Esophagus squamous epithelium (tissue), 5 donors: ENCODE data around the gene CTNNA1. TPM values are rescaled to one million over a fixed set of nuclear protein-coding genes. Genes with fewer than 3 reads are reported as not detected.

Experiments
- DNase-seq: peaks from one replicate; lab custom pipeline; 2025; lab: John Stamatoyannopoulos, UW
- H3K27ac ChIP-seq, 4 donors: fragments of 200-600 bp; sonication (generic); one replicate each; pipeline ENCODE4 v1.5.1; 2016 to 2019; ENCODE audit warnings: mild to moderate bottlenecking in 1 of 4
- H3K27me3 ChIP-seq, 4 donors: fragments of 200-600 bp; sonication (generic); 1 replicate in 3 of 4; 2 replicates in 1 of 4; pipeline versions ENCODE4 v1.5.1 to v1.6.0; 2017 to 2021; ENCODE audit warnings: antibody characterized with exemption in 1 of 4
- H3K36me3 ChIP-seq, 3 donors: fragments of 200-600 bp; sonication (generic); one replicate each; pipeline ENCODE4 v1.5.1; 2016 to 2019
- H3K4me1 ChIP-seq, 3 donors: fragments of 200-600 bp; sonication (generic); one replicate each; pipeline ENCODE4 v1.5.1; 2017 to 2019
- H3K4me3 ChIP-seq, 4 donors: fragments of 200-600 bp; sonication (generic); 1 replicate in 3 of 4; 2 replicates in 1 of 4; pipeline ENCODE4 v1.5.1; 2016 to 2019; ENCODE audit warnings: mild to moderate bottlenecking in 2 of 4, moderate library complexity in 1 of 4
- H3K9me3 ChIP-seq, 3 donors: fragments of 200-600 bp; sonication (generic); one replicate each; pipeline ENCODE4 v1.5.1; 2016 to 2019
- POLR2A ChIP-seq, 4 donors: fragments of 450-650 bp; IDR thresholded peaks; one replicate each; pipeline ENCODE4 v1.6.1; 2017; ENCODE audit warnings: antibody characterized with exemption in 4 of 4, mild to moderate bottlenecking in 4 of 4, moderate library complexity in 3 of 4
- WGBS, 2 donors: methylation state at CpG; one replicate each; pipeline ENCODE4 v1.1.5; 2018; 5-methylcytosine and 5-hydroxymethylcytosine counted together
- intact Hi-C: fragments of 100-400 bp; cut with DNase I; formaldehyde crosslinking; loops from one replicate; pipeline ENCODE4 v1.15.0; 2022
- total RNA-seq, 4 donors: library from RNA; depleted of rRNA; stranded (reverse); fragments of >200 nt; gene quantifications; one replicate each; pipeline ENCODE4 v1.1.0, GENCODE V29; 2016
- TF ChIP-seq, protein P1 (sequence below), 6 experiments: fragments of 450-650 bp in 4 of 6; fragments of 200-600 bp in 2 of 6; sonication (generic) in 2 of 6; IDR thresholded peaks; one replicate each; pipeline ENCODE4 v1.5.1; 2016 to 2019; ENCODE audit warnings: antibody characterized with exemption in 6 of 6, mild to moderate bottlenecking in 4 of 6, moderate library complexity in 4 of 6
- donor health status: DM: yes; HTN: yes; CAD: no.

CTNNA1 gene
- total RNA-seq, 4 donors from 2014 or later = 293 to 393 (median 348) TPM

DNA sequence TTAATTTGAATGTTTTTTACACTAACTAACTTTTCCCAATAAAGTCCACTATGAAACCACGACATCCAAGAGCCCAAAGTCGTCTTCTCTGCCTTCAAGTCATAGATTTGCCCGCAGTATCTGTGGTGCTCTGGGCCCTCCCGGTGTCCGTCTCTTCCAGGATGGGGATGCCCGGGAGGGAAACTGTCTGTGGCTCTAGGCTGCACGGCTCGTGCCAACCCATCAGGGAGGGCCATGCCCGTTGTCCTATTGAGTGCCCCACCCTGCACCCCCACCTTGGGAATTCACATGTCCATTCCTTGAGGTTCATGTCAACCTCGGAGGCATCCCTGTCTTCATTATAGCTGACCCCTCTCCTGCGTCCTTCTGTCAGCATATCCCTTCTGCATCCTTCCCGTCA lies 181.7 kb downstream of the CTNNA1 start:
- WGBS, 2 donors = 87 to 89% methylated on average over 11 to 12 of the region's 12 CpGs
- Histone ChIP-seq H3K36me3 (peaks cover 38 to 67% (median 44%) of the 10 kb centered on the region in 3 donors), H3K4me1 (peaks cover 0 to 10% (median 0%) of the 10 kb centered on the region in 3 donors), H3K9me3 (no peaks in the 10 kb centered on the region), H3K4me3 (no peak overlapping the region), H3K27me3 (no peaks in the 10 kb centered on the region), H3K27ac (no peak overlapping the region)
- intact Hi-C loops = no loop called here
- no peak for TF ChIP-seq POLR2A (IDR thresholded peaks at IDR 0.05)
- TF ChIP-seq, protein P1, sequence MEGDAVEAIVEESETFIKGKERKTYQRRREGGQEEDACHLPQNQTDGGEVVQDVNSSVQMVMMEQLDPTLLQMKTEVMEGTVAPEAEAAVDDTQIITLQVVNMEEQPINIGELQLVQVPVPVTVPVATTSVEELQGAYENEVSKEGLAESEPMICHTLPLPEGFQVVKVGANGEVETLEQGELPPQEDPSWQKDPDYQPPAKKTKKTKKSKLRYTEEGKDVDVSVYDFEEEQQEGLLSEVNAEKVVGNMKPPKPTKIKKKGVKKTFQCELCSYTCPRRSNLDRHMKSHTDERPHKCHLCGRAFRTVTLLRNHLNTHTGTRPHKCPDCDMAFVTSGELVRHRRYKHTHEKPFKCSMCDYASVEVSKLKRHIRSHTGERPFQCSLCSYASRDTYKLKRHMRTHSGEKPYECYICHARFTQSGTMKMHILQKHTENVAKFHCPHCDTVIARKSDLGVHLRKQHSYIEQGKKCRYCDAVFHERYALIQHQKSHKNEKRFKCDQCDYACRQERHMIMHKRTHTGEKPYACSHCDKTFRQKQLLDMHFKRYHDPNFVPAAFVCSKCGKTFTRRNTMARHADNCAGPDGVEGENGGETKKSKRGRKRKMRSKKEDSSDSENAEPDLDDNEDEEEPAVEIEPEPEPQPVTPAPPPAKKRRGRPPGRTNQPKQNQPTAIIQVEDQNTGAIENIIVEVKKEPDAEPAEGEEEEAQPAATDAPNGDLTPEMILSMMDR (IDR thresholded peaks at IDR 0.05) = no peak
- DNase-seq = no peak

DNA sequence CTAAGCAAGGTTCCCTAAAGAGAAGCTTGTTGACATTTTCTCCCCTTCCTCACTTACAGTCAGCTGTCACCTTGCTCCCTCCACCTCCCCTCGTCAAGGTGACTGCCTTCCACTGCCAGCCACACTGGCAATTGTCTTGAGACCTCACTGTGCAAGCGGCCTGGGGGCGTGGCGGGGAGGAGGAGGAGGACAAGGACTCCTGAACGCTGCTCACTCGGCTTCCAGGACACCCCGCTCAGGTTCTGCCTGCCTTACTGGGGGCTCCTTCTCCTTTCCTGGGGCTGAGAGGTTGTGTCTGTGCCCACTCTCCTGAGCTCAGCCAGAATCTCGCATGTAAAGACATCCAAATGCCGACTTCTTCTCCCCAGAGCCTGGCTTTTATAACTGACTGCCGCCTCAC lies 182.2 kb downstream of the CTNNA1 start:
- 87 to 98% methylated on average over 4 to 5 of the region's 10 CpGs for WGBS, 2 donors
- DNase-seq = no peak
- peak overlapping the region in 1 of 4 donors; percentile 48 for H3K27ac ChIP-seq

DNA sequence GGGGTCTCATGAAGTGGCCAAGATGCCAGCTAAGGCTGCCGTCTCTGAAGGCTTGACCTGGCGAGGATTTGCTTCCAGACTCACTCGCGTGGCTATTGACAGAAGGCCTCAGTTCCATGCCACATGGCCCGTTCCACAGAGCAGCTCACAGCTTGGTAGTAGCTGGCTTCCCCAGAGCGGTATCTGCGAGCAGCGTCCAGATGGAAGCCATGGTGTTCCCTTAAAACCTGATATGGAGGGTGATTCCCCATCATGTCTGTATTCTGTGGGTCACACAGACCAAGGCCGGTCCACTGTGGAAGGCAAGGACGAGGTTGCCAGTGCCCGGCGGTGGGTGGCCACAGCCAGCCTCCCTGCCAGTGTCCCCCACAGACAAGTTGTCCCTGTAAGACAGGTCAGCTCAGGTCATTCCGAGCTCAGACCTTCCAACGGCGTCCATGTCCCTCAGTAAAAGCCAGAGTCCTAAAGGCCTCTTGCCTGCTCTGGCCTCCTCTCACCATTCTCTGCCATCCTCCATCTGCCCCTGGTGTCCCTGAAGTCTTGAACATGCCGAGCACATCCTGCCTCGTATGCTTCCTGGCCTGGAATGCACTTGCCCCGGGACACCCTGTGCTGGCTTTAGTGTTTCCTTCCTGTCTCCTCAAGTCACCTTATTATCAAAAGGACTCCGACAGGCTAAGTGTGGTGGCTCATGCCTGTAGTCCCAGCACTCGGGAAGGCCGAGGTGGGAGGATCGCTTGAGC lies 183.2 kb downstream of the CTNNA1 start:
- Histone ChIP-seq H3K36me3 (peaks cover 23 to 53% (median 32%) of the 10 kb centered on the region in 3 donors), H3K4me3 (no peak overlapping the region), H3K9me3 (no peaks in the 10 kb centered on the region), H3K4me1 (peaks cover 0 to 10% (median 0%) of the 10 kb centered on the region in 3 donors), H3K27me3 (no peaks in the 10 kb centered on the region), H3K27ac (peak overlapping the region in 2 of 4 donors; percentile 32 to 48)
- 84 to 87% methylated on average over 13 to 16 of the region's 22 CpGs for WGBS, 2 donors
- TF ChIP-seq, protein P1 (IDR thresholded peaks at IDR 0.05) = no peak
- no peak for TF ChIP-seq POLR2A (IDR thresholded peaks at IDR 0.05)
- intact Hi-C loops = no loop called here
- no peak for DNase-seq

More for the DNA sequence above, 182.2 kb downstream of the CTNNA1 start:
- intact Hi-C loops = no loop called here
- no peak overlapping the region for H3K4me3 ChIP-seq
- no peaks in the 10 kb centered on the region for H3K9me3 ChIP-seq
- H3K36me3 ChIP-seq = peaks cover 33 to 62% (median 41%) of the 10 kb centered on the region in 3 donors
- TF ChIP-seq, protein P1 (IDR thresholded peaks at IDR 0.05) = no peak
- no peak for TF ChIP-seq POLR2A (IDR thresholded peaks at IDR 0.05)
- H3K4me1 ChIP-seq = peaks cover 0 to 10% (median 0%) of the 10 kb centered on the region in 3 donors
- H3K27me3 ChIP-seq = no peaks in the 10 kb centered on the region

DNA sequence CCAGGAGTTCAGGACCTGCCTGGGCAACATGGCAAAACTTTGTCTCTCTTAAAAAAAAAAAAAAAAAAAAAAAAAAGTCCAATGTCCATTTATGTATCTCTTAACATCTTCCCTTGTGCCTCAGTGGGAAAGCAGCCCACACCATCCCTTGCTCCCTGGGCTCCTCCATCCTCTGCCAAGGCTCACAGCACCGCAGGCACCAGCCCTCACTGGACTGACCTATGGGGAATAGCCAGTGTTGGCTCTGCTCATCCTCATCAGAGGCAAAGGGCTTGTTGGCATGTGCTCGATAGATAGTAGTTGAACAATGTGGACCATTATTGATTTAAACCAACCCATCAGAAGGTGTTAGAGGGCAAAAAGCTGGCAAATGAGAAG lies 183.7 kb downstream of the CTNNA1 start:
- no peak for DNase-seq
- no peaks in the 10 kb centered on the region for H3K27me3 ChIP-seq
- H3K9me3 ChIP-seq = no peaks in the 10 kb centered on the region
- peaks cover 0 to 10% (median 0%) of the 10 kb centered on the region in 3 donors for H3K4me1 ChIP-seq
- H3K27ac ChIP-seq = no peak overlapping the region
- no peak for TF ChIP-seq POLR2A (IDR thresholded peaks at IDR 0.05)
- TF ChIP-seq, protein P1 (IDR thresholded peaks at IDR 0.05) = no peak
- WGBS, 2 donors = 75 to 100% methylated on average over 1 to 2 of the region's 2 CpGs
- H3K4me3 ChIP-seq = no peak overlapping the region
- H3K36me3 ChIP-seq = peaks cover 20 to 47% (median 26%) of the 10 kb centered on the region in 3 donors
- intact Hi-C loops = no loop called here
